Duodenal mucosa (tissue), 2 donors: ENCODE measurements around the gene ATXN3L.
"Not testable (repeated sequence)": the region's sequence is repeated elsewhere in the genome, so short reads cannot be mapped to it uniquely, and the experiment has no call there.

Experiments used
- H3K27ac ChIP-seq: one replicate; pipeline ENCODE4 v1.7.0; 2013; ENCODE audit warnings: low read depth, low read length
- H3K27me3 ChIP-seq, 2 donors: one replicate each; pipeline ENCODE4 v1.7.0; 2013; ENCODE audit warnings: low read length in 2 of 2, control low read depth in 1 of 2; ENCODE audit not compliant: insufficient read depth in 2 of 2, control insufficient read depth in 1 of 2
- H3K36me3 ChIP-seq, 2 donors: one replicate each; pipeline ENCODE4 v1.7.0; 2013; ENCODE audit warnings: low read length in 2 of 2, control low read depth in 1 of 2; ENCODE audit not compliant: insufficient read depth in 2 of 2, control insufficient read depth in 1 of 2
- H3K4me1 ChIP-seq, 2 donors: one replicate each; pipeline ENCODE4 v1.7.0; 2013; ENCODE audit warnings: low read length in 2 of 2, control low read depth in 1 of 2; ENCODE audit not compliant: insufficient read depth in 2 of 2, control insufficient read depth in 1 of 2
- H3K4me3 ChIP-seq, 2 donors: one replicate each; pipeline ENCODE4 v1.7.0; 2013; ENCODE audit warnings: low read length in 2 of 2, low read depth in 1 of 2
- H3K9ac ChIP-seq, 2 donors: one replicate each; pipeline ENCODE4 v1.7.0; 2013; ENCODE audit warnings: low read length in 2 of 2, low read depth in 1 of 2
- H3K9me3 ChIP-seq, 2 donors: one replicate each; pipeline ENCODE4 v1.7.0; 2013; ENCODE audit warnings: low read length in 2 of 2, control low read depth in 1 of 2; ENCODE audit not compliant: control insufficient read depth in 1 of 2

Gene ATXN3L

GRCh38 chrX:13311560-13311959, 8.3 kb downstream of the ATXN3L start:
- no peak overlapping the region for H3K27ac ChIP-seq
- no peak overlapping the region for H3K4me3 ChIP-seq
- H3K36me3 ChIP-seq: no peaks in the 10 kb centered on the region
- no peaks in the 10 kb centered on the region for H3K27me3 ChIP-seq
- H3K4me1 ChIP-seq: no peaks in the 10 kb centered on the region
- no peak overlapping the region for H3K9ac ChIP-seq
- no peaks in the 10 kb centered on the region for H3K9me3 ChIP-seq

- Histone ChIP-seq H3K36me3 (no peaks in the 10 kb centered on the region), H3K27me3 (no peaks in the 10 kb centered on the region), H3K4me1 (no peaks in the 10 kb centered on the region), H3K4me3 (no peak overlapping the region), H3K9ac (no peak overlapping the region), H3K27ac (no peak overlapping the region), H3K9me3 (no peaks in the 10 kb centered on the region)
Observed at GRCh38 chrX:13309631-13310030, 10.2 kb downstream of the ATXN3L start.

- H3K27me3 ChIP-seq: no peaks in the 10 kb centered on the region
Observed at GRCh38 chrX:13307041-13307440, 12.8 kb downstream of the ATXN3L start.

GRCh38 chrX:13305108-13305507, 14.7 kb downstream of the ATXN3L start:
- H3K27ac ChIP-seq: no peak overlapping the region
- no peaks in the 10 kb centered on the region for H3K9me3 ChIP-seq
- H3K4me1 ChIP-seq: no peaks in the 10 kb centered on the region
- no peak overlapping the region for H3K9ac ChIP-seq
- H3K27me3 ChIP-seq: no peaks in the 10 kb centered on the region
- no peak overlapping the region for H3K4me3 ChIP-seq
- H3K36me3 ChIP-seq: no peaks in the 10 kb centered on the region

More at GRCh38 chrX:13307041-13307440, 12.8 kb downstream of the ATXN3L start:
- H3K36me3 ChIP-seq: no peaks in the 10 kb centered on the region
- H3K9ac ChIP-seq: no peak overlapping the region
- H3K27ac ChIP-seq: no peak overlapping the region
- no peaks in the 10 kb centered on the region for H3K4me1 ChIP-seq
- H3K4me3 ChIP-seq: no peak overlapping the region
- H3K9me3 ChIP-seq: no peaks in the 10 kb centered on the region

- H3K9me3 ChIP-seq: no peaks in the 10 kb centered on the region
- H3K9ac ChIP-seq: no peak overlapping the region
- no peaks in the 10 kb centered on the region for H3K36me3 ChIP-seq
- no peaks in the 10 kb centered on the region for H3K27me3 ChIP-seq
- H3K4me1 ChIP-seq: no peaks in the 10 kb centered on the region
- no peak overlapping the region for H3K4me3 ChIP-seq
- H3K27ac ChIP-seq: no peak overlapping the region
Observed at GRCh38 chrX:13304052-13304451, 15.8 kb downstream of the ATXN3L start.

- not testable (repeated sequence) for H3K27ac ChIP-seq, H3K4me1 ChIP-seq, H3K4me3 ChIP-seq, H3K9me3 ChIP-seq, H3K36me3 ChIP-seq, H3K9ac ChIP-seq, H3K27me3 ChIP-seq
Observed at GRCh38 chrX:13303248-13303647, 16.6 kb downstream of the ATXN3L start.

DNA sequence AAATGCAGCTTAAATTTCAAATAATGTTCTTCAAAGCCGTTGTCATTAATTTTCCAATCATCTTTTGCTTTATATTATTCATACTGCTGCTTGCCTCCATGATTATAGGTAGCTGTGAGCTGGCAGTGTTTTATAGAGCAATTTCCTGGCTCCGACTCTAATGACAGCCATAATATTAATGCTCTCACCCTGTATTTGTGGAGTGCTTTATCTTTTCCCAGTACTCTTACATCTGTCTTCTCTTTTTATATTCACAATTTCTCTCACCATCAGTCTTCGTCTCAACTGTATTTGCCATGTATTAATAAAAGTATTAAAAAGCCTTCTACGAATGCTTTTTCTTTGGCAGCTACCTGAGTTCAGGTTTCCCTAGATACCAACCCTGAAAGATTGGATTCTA, 21.0 kb downstream of the ATXN3L start:
- Histone ChIP-seq H3K27ac (no peak overlapping the region), H3K9me3 (no peaks in the 10 kb centered on the region), H3K9ac (no peak overlapping the region), H3K27me3 (no peaks in the 10 kb centered on the region), H3K4me1 (no peaks in the 10 kb centered on the region), H3K36me3 (no peaks in the 10 kb centered on the region), H3K4me3 (no peak overlapping the region)

- Histone ChIP-seq H3K4me1 (no peaks in the 10 kb centered on the region), H3K9ac (no peak overlapping the region), H3K27ac (no peak overlapping the region), H3K4me3 (no peak overlapping the region), H3K36me3 (no peaks in the 10 kb centered on the region), H3K27me3 (no peaks in the 10 kb centered on the region), H3K9me3 (no peaks in the 10 kb centered on the region)
Observed at GRCh38 chrX:13295841-13296240, 24.0 kb downstream of the ATXN3L start.

- H3K36me3 ChIP-seq: no peaks in the 10 kb centered on the region
- no peak overlapping the region for H3K9ac ChIP-seq
- H3K9me3 ChIP-seq: no peaks in the 10 kb centered on the region
- H3K4me1 ChIP-seq: no peaks in the 10 kb centered on the region
- no peak overlapping the region for H3K27ac ChIP-seq
- no peaks in the 10 kb centered on the region for H3K27me3 ChIP-seq
- H3K4me3 ChIP-seq: no peak overlapping the region
Observed at GRCh38 chrX:13293700-13294099, 26.2 kb downstream of the ATXN3L start.

GRCh38 chrX:13290891-13291614, 28.8 kb downstream of the ATXN3L start:
- H3K9ac ChIP-seq: no peak overlapping the region
- H3K4me1 ChIP-seq: no peaks in the 10 kb centered on the region
- H3K36me3 ChIP-seq: no peaks in the 10 kb centered on the region
- H3K27ac ChIP-seq: no peak overlapping the region
- no peaks in the 10 kb centered on the region for H3K9me3 ChIP-seq
- H3K27me3 ChIP-seq: no peaks in the 10 kb centered on the region
- H3K4me3 ChIP-seq: no peak overlapping the region

- Histone ChIP-seq H3K27ac (no peak overlapping the region), H3K27me3 (no peaks in the 10 kb centered on the region), H3K4me1 (no peaks in the 10 kb centered on the region), H3K36me3 (no peaks in the 10 kb centered on the region), H3K9ac (no peak overlapping the region), H3K4me3 (no peak overlapping the region), H3K9me3 (no peaks in the 10 kb centered on the region)
Observed at GRCh38 chrX:13288671-13289070, 31.2 kb downstream of the ATXN3L start.
